NCI-H526 (cell line): ENCODE data around the gene TWNK.
"Not testable (repeated sequence)": the region's sequence is repeated elsewhere in the genome, so short reads cannot be mapped to it uniquely, and the experiment has no call there.

Source experiments
- DNase-seq, 2 experiments: peaks; one replicate each; lab custom pipeline; 2025; lab: John Stamatoyannopoulos, UW

The TWNK gene

DNA sequence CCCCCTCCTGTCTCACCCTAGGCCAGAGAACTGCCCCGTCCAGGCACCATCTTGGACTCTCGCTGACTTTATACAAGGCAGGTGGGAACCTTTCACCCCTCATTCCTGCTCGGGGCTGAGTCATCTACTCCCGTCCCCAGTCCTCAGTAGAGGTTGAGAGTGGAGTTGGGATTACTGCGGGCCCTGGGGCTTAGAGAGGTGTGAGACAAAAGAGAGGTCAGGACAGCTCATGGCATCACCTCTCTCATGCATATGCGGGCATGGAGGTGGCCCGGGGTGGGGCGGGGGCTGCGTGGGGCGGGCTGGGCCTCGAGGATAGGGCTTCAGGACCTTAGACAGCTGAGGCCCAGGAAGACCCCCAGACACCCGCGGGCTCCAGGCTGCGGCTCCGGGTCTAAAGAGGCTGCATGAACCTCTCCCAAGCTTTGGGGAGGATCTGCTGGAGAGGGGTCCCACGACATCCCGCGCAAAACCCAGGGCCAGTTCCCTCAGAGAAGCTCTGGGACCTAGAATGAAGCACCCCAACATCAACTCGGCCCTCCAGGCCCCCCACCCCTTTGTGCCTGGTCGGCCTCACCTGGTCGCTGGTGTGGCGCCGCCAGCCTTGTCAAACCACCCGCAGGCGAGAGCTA, 43.3 kb downstream of the TWNK start:
- no peak for DNase-seq

DNA sequence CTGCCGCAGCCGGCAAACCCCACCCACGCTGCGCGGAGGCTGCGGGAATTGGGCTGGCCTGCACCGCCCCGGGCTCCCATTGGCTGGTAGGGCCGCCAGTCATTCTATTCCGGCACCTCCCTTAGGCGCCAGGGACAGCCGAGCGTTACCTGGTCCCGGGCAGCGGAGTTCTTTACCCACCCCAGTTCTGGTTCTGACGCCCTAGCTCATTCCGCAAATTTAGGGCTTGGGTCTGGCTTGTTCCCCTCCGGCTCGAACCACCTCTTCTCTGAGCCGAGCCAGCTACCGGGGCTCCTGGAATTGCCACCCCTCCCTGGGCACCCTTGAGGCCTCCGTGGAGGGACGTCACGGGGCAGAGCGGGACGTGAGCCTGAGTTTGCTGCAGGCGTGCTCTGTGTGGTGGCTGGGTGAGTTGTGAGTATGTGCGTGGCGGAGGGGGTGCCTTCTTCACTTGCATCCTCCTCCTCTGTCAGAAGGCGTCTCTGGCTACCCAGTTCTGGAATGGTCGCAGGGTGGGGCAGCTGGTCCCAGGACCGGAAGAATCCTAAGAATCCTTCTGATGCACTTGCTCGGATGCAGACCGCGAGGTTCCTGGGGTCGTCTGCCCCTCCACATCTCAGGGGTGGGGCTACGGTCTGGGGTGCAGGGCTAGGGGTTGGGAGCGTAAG, 43.9 kb downstream of the TWNK start, which contains the start of the genes PDZD7 and SFXN3:
TSS of gene PDZD7 (minus strand) at position 2 of the 668 bp plus-strand sequence. CDS start 910 bp downstream, outside the sequence.
TSS of gene SFXN3 (plus strand) at position 107 of the 668 bp plus-strand sequence. CDS start 3,461 bp downstream, outside the sequence.
- DNase-seq, result peak; percentile 27 to 90

DNA sequence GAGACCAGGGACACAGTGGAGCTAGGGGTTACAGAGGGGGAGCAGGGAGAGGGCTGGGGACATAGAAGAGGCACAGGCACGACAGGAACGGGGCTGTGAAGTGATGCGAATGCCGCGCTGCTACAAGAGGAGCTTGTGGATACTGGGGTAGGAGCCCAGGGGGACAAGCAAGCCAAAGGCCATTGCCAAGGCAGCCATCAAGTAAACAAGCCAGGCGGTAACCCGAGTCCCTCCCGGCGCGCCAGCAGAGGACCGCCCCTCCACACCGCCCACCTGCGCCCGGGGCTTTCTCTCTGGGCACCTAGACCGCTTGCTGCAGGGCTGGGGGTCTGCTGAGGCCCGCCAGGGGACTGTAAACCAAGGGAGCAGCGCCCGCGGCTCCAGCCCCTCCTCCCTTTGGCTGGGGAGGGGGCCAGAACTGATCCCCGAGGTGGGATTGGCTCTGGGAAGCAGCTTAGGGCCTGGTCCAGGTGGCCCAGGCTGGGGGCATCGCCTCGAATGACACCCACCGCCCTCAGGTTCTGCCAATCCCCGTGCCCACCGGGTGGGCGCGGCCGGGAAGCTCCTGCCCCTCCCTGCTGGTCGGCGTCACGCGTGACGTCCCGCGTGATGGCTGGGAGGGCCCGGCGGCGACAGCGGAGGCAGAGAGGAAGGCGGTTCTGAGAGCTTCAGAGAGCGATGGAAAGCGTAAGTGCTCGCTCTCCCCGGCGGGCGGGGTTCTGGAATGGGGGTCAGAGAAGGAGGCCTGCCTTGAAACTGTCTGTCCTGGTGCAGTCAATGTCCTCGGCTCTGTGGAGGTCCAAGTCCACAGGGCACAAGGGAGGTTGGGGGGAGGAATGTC, 44.7 kb downstream of the TWNK start:
- DNase-seq, result peak; percentile 35 to 52

GRCh38 chr10:101032637-101033224, 45.4 kb downstream of the TWNK start:
- DNase-seq, result no peak

DNA sequence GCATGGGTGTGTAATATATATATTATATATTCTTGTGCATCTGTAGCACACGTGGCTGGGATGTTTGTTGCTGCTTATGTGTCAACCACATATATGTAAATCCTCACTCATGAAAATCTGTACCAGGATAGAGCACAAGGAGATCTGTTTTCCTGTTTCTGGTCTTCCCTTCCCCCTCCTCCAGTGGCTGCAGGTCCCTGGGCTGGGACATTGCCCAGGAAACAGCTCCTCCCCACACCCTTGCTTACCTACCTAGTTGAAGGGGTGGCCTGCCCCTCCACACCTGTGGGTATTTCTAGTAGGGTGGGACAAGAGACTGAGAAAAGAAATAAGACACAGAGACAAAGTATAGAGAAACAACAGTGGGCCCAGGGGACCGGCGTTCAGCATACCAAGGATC, 45.9 kb downstream of the TWNK start:
- peak in 1 of 2 experiments; percentile 33 for DNase-seq

DNA sequence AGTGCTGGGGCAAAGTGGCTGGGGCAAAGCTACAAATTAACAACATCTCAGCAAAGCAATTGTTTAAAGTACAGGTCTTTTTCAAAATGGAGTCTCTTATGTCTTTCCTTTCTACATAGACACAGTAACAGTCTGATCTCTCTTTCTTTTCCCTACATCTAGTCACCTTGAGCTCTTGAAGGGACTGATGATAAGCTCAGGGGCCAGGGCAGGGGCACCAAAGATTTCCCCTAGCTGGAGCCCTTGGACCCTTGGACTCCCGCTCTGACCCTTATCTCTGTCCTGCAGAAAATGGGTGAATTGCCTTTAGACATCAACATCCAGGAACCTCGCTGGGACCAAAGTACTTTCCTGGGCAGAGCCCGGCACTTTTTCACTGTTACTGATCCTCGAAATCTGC, 47.1 kb downstream of the TWNK start:
- not testable (repeated sequence) for DNase-seq

DNA sequence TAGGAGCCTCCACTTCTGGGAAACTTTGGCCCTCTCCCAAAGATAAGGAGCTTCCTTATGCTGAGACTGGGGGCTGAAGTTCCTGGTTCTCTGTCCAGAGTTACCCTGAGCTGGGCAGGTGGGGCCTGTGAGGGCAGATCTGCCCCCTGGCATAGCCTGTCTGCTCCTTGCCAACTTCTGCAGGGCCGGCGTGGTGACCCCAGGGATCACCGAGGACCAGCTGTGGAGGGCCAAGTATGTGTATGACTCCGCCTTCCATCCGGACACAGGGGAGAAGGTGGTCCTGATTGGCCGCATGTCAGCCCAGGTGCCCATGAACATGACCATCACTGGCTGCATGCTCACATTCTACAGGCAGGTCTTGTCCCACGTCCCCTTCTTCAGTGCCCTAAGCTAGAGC, 48.0 kb downstream of the TWNK start:
- DNase-seq, result no peak

GRCh38 chr10:101035916-101036702, 48.8 kb downstream of the TWNK start:
- DNase-seq, result no peak

GRCh38 chr10:101036726-101037125, 49.4 kb downstream of the TWNK start:
- no peak for DNase-seq

DNA sequence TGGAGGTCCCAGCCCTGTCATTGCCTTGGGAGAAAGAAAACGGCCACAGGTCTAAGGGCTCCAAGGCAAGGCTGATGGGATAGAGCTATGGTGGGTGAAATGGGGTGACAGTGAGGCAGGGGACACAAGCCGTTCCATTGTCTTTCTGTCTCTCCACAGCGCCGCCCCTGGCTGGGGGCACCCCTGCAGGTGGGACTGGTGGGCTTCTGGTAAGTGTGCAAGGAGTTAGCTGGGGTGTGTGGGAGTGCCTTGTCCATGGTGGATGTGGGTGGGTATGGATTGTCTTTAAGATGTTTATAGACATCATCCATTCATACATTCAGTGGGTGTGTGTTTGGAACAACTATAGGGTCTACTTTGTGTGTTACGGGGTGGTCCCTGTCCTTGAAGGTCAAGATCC, 51.1 kb downstream of the TWNK start:
- DNase-seq, result no peak

- DNase-seq, result no peak
Measured at GRCh38 chr10:101040061-101040460, 52.7 kb downstream of the TWNK start.

- no peak for DNase-seq
Measured at GRCh38 chr10:101040851-101041250, 53.5 kb downstream of the TWNK start.

DNA sequence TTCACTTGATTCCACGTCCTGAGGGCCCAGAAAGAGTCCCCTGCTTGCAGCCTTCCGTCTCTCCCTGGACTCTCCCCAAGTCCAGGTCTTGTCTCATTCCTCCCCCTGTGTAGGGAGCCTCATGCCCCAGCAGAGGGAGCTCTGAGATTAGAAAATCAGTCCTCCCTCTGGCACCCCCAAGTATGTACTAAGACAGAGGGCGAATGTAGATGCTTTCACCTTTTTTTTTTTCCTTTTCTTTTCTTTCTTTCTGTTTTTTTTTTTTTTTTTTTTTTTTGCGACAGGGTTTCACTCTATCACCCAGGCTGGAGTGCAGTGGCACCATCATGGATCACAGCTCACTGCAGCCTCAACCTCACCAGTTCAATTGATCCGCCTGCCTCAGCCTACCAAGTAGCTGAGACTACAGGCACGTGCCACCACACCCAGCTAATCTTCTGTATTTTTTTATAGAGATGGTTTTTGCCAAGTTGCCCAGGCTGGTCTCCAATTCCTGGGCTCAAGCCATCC, 54.0 kb downstream of the TWNK start:
- DNase-seq, result peak; percentile 57 to 73

- no peak for DNase-seq
Measured at GRCh38 chr10:101042118-101042517, 54.8 kb downstream of the TWNK start.

DNA sequence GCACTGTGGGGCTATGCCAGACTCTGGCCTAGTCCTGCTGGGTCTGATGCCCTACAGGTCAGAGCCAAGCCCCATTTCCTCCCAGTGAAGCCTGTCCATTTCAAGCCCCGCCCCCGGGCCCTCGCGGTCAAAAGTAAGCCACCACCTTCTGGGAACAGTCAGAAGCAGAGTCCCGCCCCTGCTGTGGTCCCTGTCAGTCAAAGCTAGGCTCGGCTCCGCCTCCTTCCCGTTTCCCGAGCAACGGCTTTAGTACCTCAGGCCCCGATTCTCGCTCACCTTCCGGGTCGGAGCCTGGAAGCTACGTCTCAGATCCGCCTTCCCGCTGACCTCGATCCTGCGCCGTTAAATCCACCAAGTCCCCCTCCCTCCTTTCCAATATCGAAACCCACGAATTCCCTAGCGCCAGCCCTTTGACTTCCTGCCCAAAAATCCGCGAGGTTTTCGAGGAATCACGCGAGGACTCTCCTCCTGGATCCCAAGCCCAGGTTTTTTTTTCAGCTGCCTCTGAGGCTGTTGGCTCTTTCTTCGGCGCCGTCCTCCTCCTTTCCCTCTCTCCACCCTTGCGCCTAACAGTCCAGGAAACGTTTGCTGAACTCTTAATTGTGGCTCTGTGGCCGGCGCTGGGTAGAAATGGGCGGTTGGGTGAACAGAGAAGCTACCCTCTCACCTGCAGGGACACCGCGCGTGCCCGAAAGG, 55.5 kb downstream of the TWNK start:
- peak; percentile 87 to 96 for DNase-seq

DNA sequence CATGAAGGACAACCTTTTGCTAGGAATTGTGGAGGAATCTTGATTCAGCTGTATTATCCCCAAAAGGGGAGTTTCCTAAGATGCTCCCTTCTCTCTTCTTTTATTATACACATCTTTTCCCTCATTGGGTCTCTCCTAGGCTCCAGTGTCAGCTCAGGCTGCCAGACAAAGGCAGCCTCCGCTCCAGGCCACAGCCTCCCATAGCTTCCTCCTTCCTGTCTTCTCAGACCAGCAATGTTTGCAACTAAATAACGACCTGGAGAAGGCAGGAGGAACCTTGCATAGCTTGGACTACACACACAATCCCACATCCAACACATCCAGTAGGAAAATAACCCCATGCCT, 56.0 kb downstream of the TWNK start:
- DNase-seq, result no peak
